Suppressor macrophage treated with lipopolysaccharide for 4 hours (primary cell): ENCODE data around the gene C1orf141.
A peak's percentile ranks its signal among the peaks of the same experiment; 100 is the strongest.
"Not testable (repeated sequence)": the region's sequence is repeated elsewhere in the genome, so short reads cannot be mapped to it uniquely, and the experiment has no call there.

Experiments used
- DNase-seq: peaks from one replicate; pipeline ENCODE4 v3.0.0-alpha.2; 2020

Gene C1orf141

DNA sequence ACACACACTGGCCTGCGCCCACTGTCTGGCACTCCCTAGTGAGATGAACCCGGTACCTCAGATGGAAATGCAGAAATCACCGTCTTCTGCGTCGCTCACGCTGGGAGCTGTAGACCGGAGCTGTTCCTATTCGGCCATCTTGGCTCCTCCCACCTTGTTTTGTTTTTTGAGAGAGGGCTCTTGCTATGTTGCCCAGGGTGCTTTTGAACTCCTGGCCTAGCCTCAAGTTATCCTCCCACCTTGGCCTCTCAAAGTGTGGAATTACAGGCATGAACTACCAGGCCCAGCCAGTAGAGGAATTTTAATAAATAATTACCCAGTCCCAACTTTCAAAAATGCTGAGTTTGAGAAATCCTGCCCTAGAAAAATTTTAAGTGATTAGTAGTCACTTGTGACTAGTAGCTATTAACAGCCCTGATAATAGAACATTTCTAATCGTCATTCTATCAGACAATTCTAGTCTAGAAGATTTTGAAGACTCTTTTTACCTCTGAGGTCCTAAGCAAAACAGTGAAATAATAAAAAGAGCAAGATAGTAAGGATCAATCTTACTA lies 49.9 kb downstream of the C1orf141 start:
- no peak for DNase-seq

DNA sequence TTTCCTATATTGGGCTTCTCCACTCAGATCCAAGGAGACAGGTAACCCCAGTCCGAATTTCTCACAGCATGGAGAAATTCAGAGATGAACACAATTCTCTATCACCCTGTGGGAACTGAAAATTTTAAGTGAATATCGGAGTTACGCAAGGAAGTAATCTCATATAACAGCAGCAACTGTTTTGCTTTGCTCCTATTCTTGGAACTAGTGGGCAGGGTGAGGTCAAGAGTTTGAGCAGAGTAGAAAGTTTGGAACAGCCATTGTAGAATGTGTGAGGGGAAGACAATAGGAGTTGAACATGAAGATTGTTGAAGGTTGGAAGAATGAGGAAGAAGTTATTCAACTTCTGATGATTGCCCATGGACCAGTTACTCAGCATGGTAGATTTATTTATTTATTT lies 56.5 kb downstream of the C1orf141 start:
- no peak for DNase-seq

DNA sequence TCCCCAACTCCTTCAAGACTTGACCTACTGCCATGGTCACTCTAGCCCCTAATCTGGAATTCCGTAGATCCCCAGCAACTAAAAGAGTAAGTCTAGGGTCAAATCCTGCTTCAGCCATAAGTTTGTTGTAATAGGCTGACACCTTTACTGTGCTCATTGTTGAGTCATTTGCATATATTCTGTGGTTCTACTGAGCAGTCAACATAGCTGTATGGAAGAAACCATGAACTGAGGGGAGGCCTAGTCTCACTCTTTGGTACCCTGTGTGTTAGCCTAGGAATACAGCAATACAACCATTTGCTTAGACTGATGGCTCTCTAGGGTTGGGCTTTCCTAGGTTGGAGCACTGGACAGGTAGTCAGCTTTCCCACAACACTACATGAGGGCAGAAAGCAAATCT lies 57.2 kb downstream of the C1orf141 start:
- DNase-seq, result no peak

DNA sequence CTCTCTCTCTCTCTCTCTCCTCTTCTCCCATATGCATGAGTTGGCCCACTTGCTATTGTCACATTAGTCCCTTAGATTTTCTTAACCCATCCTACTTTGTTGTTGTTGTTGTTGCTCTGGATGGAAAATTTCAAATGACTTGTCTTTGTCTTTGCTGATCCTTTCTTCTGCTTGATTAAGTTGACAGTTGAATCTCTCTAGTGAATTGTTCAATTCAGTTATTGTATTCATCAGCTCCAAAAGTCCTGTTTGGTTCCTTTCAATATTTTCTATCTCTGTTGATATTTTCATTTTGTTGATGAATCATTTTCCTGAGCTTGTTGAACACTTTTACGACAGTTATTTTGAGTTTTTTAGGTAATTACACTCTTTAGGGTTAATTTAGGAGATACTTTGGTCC lies 62.0 kb downstream of the C1orf141 start:
- no peak for DNase-seq

DNA sequence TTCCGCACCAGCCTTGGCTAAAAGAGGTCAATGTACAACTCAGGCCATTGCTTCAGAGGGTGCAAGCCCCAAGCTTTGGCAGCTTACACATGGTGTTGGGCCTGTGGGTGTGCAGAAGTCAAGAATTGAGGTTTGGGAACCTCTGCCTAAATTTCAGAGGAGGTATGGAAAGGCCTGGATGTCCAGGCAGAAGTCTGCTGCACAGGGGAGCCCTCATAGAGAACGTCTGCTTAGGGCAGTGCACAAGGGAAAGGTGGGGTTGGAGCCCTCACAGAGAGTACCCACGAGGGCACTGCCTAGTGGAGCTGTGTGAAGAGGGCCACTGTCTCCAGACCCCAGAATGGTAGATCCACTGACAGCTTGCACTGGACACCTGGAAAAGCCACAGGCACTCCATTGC lies 67.1 kb downstream of the C1orf141 start:
- DNase-seq, result not testable (repeated sequence)

DNA sequence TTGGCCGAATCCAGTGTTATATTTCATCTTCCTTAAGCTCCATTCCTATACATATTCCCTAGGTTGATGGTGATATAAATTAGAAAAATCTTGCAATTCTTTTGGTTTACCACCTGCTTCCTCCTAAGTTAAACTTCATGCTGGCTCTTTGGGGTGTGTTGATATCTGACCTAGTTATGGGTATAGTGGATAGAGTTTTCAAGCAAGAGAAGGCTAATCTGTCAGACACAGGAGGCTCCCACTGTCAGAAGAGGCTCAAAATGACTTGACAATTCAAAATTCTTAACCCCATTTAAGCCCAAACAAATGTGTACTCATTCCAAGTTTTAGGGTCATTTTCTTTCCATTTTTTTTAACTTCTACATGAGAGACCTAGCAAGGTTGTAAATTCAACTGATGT lies 72.4 kb downstream of the C1orf141 start:
- no peak for DNase-seq

DNA sequence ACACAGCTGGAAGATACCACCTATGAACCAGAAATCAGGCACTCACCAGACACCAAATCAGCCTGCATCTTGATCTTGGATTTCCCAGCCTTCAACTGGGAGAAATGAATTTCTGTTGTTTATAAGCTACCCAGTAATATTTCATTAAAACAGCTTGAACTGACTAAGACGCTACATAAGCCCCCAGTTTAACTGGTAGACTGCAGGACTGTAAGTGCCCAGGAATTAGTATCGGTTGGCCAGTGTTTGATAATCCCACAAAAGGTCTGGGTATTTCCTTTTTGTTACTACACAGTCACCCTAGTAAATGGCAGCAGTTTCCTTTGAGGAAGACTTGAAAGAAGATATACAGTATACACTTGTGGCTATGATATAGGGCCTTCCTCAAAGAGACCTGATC lies 73.5 kb downstream of the C1orf141 start:
- no peak for DNase-seq

DNA sequence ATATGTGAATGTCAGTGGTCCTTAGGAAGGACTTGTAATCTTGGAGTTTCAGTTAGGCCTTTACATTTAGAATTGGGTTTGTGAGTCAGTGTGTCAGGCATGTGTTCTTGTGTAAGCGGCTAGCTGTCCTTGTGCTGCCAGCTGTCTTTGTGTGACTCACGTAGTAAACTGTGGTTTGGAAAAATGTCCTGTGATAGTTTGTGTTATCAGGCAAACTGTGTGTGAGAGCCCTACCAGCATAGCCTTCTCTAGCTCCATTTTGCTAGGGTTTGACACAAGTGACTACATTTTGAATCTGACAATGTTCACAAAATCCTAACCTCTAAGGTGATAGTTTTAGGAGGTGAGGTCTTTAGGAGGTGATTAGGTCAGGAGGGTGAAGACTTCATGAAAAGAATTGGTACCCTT lies 74.0 kb downstream of the C1orf141 start:
- DNase-seq, result peak; percentile 27

DNA sequence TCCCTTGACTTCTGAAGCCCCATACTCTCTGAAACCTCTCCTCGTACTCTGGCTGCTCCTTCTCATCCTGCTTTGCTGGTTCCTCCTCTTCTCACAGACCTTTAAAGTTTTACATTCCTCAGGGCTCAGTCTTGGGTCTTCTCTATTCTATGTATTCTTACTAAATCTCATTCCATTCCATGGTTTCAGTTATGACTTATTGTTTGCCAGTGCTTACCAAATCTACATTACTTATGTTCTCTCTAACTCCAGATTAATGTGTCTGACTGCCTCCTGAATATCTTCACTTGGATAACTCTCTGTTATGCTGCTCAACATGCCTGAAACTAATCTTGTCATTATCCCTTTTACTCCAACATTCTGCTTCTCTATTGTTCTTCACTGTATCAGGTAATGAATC lies 75.4 kb downstream of the C1orf141 start:
- DNase-seq, result no peak

DNA sequence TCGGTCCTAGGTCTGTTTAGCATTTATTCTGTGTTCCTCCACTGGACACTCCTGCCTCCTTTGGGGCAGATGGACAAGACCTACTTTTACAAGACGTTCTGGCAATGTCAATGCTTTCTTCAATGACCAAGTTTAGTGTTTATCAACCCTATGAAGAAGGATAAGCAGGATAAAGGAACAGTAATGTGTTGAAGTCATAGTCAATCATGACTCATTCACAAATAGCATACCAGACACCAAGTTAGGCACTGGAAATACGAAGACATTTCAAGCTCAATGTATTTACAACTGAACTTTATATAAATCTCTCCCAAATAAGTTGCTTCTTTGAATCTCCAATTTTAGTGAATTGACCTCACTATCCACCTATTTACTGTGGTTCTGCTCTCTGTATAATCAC lies 76.0 kb downstream of the C1orf141 start:
- DNase-seq, result no peak

DNA sequence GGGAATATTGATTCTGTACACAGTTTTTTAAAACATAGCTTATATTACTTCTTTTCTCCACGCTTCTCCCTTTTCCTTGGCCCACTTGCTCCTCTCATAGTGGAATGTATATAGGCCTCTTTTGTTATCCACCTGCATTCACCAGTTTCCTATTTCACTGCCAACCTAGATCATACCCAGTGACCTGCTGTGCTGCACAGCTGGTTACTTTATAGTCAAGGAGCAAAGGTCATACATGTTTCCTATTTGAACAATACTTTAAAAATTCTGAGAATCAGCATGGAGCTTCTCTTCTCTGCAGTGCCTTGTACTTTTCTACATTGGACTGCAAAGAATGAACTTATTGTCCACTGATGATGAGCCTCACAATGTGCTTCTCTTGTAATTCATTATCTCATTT lies 76.5 kb downstream of the C1orf141 start:
- DNase-seq, result no peak

DNA sequence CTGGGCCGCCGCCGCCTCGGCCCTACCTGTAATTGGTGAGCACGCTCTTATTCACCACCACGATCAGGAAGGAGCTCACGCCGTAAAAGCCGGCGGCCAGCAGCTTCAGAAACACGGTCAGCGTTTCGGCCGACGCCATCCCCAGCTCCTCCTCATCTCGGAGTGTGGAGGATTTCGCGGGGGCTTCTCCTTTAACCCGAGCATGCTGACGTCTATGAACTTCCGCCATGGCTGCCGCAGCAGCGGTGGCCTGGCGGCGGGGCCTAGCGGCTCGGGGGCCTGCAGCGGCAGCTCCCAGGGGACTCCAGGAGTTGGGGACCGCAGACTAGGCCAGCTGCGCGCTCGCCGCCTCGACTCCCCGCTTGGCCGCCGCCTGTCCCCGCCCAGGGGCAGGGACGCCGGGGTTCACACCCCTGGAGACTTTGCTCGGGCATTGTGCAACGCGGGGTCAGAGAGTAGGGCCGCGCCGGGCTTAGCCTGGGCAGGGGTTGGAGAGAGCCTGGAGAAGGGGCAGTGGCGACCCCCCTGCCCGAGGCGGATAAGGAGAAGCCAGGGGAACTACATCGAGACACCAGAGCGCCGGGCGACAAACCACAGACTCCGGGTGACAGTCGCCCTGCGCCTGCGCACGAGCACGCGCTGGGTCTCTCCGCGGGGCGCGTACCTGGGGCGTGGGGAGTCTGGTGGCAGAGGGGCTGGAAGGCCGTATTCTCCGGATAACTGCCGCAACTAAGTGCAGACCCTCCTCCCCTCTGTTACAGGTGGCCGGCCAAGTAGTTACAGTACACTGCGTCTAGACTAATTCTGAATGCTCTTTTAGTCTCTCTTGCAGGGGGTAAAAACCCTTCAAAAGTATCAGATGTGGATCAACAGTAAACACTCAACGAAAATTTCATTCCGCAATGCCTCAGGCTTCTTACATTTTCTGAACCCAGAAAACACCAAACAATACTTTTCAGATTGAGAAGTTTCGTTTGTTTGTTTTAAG lies 80.7 kb downstream of the C1orf141 start, which contains the start of gene SLC35D1:
Gene SLC35D1 (minus strand): TSS at position 364 of the 988 bp plus-strand sequence. CDS start 135 bp downstream, at position 229.
- DNase-seq, result peak; percentile 65

DNA sequence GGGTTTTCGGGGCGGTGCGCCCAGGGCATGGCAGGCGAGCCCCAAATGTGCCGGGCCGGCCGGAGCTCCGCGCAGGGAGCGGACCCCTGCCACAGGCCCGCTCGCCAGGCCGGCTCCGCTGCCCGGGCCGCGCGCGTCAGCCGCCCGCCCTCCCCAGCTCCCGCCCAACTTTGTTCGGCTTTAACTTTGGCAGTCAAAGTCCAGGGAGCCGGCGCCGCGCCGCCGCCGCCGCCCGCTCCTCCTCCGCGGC lies 81.3 kb downstream of the C1orf141 start:
- peak; percentile 51 for DNase-seq

DNA sequence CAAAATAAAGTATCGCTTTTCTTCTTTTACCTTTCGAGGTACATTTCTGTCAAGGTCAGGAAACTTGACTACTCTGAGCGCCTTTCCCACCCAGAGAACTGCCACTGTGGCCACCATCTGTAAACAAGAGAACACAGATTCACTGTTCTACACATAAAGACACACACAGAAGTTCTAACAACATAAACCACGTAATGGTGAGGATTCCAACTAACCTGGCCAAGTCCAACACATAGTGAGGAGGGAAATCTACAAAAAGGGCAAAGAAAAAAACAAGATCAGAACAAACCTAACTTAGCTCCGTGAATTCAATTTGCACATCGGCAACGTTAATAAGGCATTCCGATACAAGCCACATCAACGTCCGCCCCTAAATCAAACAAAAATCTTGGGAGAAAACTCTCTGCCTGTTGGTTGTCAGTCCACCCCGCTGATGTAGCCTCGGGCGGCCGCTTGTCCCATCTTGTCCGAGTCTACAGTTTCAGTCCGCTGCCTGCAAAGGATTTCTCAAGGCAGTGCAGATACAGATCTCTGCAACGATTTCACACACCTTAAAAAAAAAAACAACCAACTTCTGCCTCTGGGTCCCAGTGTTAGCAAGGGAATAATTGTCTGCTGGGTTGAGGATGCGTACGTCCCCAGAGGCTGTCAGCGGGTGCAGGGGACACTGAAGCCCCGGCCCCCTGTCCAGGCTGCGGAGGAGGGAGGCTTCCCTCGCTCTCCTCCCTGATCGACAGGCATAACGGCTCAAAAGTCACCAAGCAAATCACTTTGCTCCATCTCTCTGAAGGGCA lies 81.8 kb downstream of the C1orf141 start:
- peak; percentile 32 for DNase-seq

DNA sequence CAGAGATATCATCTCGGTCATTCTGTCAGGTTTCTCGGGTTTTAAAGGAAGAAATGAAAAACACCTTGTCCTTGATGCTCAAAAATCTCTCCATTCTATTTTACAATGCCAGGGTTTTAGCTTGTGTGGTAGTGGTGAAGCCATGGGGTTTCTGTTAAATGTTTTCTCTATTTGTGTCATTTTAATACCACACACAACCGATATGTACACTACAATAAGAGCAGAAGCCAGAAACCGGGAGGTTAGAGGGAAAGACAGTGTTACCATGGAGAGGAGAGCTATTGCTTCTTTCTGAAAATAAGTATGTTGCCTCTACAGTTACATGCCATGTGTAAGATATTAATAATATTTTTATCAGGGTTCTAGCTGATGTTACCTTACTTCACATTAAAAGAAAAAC lies 83.6 kb downstream of the C1orf141 start:
- no peak for DNase-seq

DNA sequence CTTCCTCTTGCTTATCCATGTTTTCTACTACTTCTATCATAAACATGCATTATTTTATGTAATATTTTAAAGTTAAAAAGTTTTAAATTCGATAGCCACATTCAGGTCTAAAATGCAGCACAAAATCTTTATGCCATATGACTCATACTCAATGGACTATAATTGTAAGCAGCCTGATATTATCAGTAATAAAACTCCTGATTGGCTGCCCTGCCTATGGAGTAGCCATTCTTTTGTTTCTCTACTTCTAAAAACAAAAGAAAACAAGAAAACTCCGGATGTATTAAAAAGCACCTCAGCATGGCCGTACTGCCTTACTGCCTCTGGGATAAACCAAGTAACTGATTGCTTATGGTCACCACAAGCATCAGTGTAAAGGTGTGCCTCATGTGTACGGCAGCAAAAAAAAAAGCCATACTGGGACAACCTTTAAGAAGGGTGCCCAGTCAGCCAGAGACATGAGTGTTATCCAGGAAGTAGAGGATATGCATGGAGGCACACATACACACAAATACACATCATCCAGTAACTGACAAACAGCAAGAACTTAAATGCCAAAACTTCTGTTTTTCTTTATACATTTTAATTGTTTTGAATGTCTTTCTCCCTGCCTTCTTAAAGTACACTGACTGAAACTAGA lies 90.0 kb downstream of the C1orf141 start:
- DNase-seq, result no peak

DNA sequence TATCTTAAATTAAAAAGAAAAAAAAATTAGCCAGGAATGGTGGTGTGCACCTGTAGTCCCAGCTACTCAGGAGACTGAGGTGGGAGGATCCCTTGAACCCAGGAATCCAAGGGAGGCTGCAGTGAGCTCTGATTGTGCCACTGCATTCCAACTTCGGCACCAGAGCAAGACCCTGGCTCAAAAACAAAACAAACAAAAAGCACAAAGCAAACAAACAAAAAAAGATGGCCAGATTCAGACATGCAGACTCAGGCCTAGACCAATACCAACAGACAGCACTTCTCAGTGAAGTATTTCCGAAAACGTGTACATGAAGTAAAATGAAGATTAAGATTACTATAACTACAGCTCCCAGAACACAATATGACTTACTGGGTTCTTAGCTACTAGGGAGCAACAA lies 91.4 kb downstream of the C1orf141 start:
- DNase-seq, result no peak
